Measurements from ENCODE around the gene SLC22A24. TPM values are rescaled to one million over a fixed set of nuclear protein-coding genes. Genes with fewer than 3 reads are reported as not detected.

SLC22A24 gene
- total and polyA plus RNA-seq, 4 donors: 0.02 to 0.59 (median 0.42) TPM; not detected in 1

- TF ChIP-seq, protein P1, sequence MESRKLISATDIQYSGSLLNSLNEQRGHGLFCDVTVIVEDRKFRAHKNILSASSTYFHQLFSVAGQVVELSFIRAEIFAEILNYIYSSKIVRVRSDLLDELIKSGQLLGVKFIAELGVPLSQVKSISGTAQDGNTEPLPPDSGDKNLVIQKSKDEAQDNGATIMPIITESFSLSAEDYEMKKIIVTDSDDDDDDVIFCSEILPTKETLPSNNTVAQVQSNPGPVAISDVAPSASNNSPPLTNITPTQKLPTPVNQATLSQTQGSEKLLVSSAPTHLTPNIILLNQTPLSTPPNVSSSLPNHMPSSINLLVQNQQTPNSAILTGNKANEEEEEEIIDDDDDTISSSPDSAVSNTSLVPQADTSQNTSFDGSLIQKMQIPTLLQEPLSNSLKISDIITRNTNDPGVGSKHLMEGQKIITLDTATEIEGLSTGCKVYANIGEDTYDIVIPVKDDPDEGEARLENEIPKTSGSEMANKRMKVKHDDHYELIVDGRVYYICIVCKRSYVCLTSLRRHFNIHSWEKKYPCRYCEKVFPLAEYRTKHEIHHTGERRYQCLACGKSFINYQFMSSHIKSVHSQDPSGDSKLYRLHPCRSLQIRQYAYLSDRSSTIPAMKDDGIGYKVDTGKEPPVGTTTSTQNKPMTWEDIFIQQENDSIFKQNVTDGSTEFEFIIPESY (IDR thresholded peaks at IDR 0.05): no peak
- no peak for TF ChIP-seq HNF4A (conservative IDR thresholded peaks at IDR 0.05)
Observed at GRCh38 chr11:63042596-63042995, 101.4 kb downstream of the SLC22A24 start (continued).

GRCh38 chr11:63032457-63032856 is 111.6 kb downstream of the SLC22A24 start:
- Histone ChIP-seq H3K9ac (ENCODE audit: low read depth in 1 of 2, low read length in 2 of 2) (no peak overlapping the region), H3K27me3 (ENCODE audit: control insufficient read depth in 4 of 4, insufficient read depth in 4 of 4, low read length in 3 of 4) (no peaks in the 10 kb centered on the region), H3K27ac (ENCODE audit: low read depth in 1 of 2, low read length in 2 of 2) (no peak overlapping the region), H3K36me3 (ENCODE audit: control insufficient read depth in 4 of 4, insufficient read depth in 3 of 4, low read depth in 1 of 4, low read length in 3 of 4) (no peaks in the 10 kb centered on the region), H3K4me3 (ENCODE audit: low read depth in 1 of 3, low read length in 3 of 3) (no peak overlapping the region), H3K4me1 (ENCODE audit: control insufficient read depth in 4 of 4, insufficient read depth in 4 of 4, low read length in 3 of 4) (peaks cover 0 to 11% (median 2%) of the 10 kb centered on the region in 4 donors), H3K9me3 (ENCODE audit: control insufficient read depth in 4 of 4, low read length in 3 of 4) (no peaks in the 10 kb centered on the region)
- no peak for TF ChIP-seq HNF4G (IDR thresholded peaks at IDR 0.05)
- no peak for TF ChIP-seq GABPA (IDR thresholded peaks at IDR 0.05 in 1 of 2, conservative IDR thresholded peaks at IDR 0.05 in 1 of 2)
- no peak for TF ChIP-seq EGR1 (IDR thresholded peaks at IDR 0.05; ENCODE audit: low read depth in 2 of 2)
- TF ChIP-seq, protein P2, sequence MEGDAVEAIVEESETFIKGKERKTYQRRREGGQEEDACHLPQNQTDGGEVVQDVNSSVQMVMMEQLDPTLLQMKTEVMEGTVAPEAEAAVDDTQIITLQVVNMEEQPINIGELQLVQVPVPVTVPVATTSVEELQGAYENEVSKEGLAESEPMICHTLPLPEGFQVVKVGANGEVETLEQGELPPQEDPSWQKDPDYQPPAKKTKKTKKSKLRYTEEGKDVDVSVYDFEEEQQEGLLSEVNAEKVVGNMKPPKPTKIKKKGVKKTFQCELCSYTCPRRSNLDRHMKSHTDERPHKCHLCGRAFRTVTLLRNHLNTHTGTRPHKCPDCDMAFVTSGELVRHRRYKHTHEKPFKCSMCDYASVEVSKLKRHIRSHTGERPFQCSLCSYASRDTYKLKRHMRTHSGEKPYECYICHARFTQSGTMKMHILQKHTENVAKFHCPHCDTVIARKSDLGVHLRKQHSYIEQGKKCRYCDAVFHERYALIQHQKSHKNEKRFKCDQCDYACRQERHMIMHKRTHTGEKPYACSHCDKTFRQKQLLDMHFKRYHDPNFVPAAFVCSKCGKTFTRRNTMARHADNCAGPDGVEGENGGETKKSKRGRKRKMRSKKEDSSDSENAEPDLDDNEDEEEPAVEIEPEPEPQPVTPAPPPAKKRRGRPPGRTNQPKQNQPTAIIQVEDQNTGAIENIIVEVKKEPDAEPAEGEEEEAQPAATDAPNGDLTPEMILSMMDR (IDR thresholded peaks at IDR 0.05; ENCODE audit: low read depth, low read length, missing input control): no peak
- no peak for TF ChIP-seq HNF4A (conservative IDR thresholded peaks at IDR 0.05)
- no peak for TF ChIP-seq MAX (IDR thresholded peaks at IDR 0.05)
- no peak for TF ChIP-seq RAD21 (IDR thresholded peaks at IDR 0.05)
- TF ChIP-seq JUND (IDR thresholded peaks at IDR 0.05): no peak
- 95% methylated on average over 4 of the region's 4 CpGs for WGBS
- DNase-seq (ENCODE audit: low spot score): no peak

Other genes with a start within 250 kb of the SLC22A24 start
- not detected for gene CHRM1, start 222.9 kb downstream of the SLC22A24 start, total RNA-seq
- gene CHRM1, start 222.9 kb downstream of the SLC22A24 start, polyA plus RNA-seq: not detected
- gene SLC22A6, start 159.3 kb downstream of the SLC22A24 start, total RNA-seq: not detected
- gene SLC22A6, start 159.3 kb downstream of the SLC22A24 start, polyA plus RNA-seq: not detected
- not detected for gene SLC22A8, start 128.4 kb downstream of the SLC22A24 start, total RNA-seq
- not detected for gene SLC22A8, start 128.4 kb downstream of the SLC22A24 start, polyA plus RNA-seq
- gene SLC22A25, start 99.4 kb upstream of the SLC22A24 start, total RNA-seq: 10 to 100 TPM; 28.4 to 35.3 TPM
- 10 to 100 TPM in 1 of 2 donors, 1 to 10 TPM in 1; 3.3 to 13.3 TPM for gene SLC22A25, start 99.4 kb upstream of the SLC22A24 start, polyA plus RNA-seq
- 100 to 1,000 TPM in 1 of 2 donors, 10 to 100 TPM in 1; 25.8 to 138 TPM for gene SLC22A9, start 225.6 kb upstream of the SLC22A24 start, total RNA-seq
- 10 to 100 TPM in 1 of 2 donors, 1 to 10 TPM in 1; 10.0 to 12.0 TPM for gene SLC22A9, start 225.6 kb upstream of the SLC22A24 start, polyA plus RNA-seq

All from liver (tissue), 9 donors.